GM21737 (cell line): ENCODE results near the gene BCL10.

Source experiments
- ATAC-seq: cut with Tn5 transposase; IDR thresholded peaks from one replicate; pipeline ENCODE4 v1.9.1; 2021; ENCODE audit warnings: mild to moderate bottlenecking, moderate library complexity; ENCODE audit not compliant: unreplicated experiment

BCL10 gene

DNA sequence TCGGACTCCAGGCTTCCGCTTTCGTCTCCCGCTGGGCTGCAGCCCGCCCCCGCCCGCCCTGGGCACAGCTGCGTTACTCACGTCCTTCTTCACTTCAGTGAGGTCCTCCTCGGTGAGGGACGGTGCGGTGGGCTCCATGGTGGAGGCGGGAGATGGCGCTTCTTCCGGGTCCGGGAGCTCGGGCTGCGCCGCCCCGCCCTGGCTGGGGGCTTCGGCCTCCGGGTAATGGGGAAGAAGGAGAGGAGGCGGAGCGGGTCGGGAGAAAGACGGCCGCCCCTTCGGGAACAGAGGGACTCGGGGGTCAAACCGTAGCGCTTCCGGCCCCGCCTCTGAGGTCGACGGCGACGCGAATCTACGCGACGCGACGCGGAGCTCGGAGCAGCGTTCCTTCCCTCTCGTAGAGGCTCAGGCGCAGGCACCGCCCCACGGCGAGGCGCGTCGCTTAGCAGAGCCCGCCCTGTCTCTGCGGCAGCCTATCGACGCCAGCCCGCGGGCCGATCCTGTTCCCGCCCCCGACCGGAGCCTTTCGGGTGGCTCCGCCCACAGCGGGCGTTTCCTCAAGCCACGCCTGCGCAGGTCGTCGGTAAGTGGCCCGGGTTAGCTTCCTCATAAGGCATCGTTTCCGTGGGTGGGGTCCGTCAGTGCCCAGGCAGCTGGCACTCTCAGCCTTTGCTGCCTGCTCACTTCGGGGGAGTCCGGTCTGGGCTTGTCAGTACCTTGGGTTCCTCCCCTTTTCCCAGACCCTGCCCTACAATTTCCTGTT, at the start of gene BCL10:
Gene BCL10 (minus strand): TSS at position 418 of the 763 bp plus-strand sequence. CDS start 280 bp downstream, at position 138.
- peak; percentile 97 for ATAC-seq

- no peak for ATAC-seq
Observed at GRCh38 chr1:85325920-85326319, 49.5 kb upstream of the BCL10 start.

DNA sequence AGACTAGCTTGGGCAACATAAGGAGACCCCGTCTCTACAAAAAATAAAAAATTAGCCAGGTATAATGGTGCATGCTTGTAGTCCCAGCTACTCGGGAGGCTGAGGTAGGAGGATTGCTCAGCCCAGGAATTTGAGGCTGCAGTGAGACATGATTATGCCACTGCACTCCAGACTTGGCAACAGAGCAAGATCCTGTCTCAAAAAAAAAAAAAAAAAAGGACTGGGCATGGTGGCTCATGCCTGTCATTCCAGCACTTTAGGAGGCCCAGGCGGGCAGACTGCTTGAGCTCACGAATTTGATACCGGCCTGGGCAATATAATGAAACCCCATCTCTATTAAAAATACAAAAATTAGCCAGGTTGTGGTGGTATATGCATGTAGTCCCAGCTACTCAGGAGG, 47.3 kb upstream of the BCL10 start:
- ATAC-seq: no peak

DNA sequence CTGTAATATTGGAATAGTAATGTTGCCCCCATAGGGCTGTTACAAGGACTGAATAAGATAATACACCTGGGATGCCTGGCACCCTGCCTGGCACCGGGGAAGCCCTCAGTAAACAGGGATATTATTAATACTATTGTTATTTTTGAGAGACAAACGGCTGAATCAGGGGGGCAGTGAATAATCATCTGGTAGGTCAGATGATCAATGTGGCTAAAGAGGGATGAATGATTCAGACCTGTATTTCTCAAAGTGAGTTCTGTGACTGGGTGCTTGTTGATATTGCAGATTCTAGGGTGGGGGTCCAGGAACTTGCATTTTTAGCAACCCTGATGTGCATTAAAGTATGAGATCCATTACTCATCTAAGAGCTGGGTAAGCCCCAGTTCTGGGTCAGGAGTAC, 46.2 kb upstream of the BCL10 start:
- ATAC-seq: no peak

GRCh38 chr1:85321237-85321964, 45.0 kb upstream of the BCL10 start:
- ATAC-seq: no peak

DNA sequence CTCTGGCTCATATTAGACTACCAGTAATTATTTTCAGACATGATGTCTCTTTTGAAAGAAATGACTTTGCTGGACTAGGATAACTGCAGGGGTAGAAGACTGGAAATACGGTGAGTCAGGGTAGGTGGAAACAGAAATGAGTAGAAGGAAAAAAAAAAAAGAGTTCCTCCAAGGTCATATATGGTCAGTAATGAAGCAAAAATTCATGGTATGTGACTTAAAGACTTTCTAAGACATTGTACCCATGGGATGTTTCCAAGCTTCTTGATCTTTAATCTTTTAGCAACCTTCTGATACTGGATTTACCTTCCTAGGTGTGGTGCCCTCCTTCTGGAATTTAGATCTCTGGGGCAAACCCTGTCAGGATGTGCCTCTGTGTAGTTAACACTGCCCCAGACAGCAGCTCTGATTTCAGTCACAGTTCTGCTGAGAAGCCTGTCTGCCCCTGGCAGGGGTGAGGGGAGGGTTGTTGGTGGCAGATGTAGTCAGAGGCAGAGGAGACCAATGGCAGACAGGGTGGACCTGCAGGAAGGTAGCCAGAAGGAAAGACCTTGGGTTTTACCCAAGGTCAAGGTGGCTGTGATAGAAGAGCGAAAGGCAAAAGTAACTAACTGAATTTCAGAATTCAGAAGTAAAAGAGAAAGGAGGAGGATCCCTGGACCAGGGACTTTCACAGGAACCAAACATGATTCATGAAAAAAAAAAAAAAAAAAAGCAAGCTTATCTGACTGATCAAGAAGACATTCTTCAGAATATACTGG, 44.1 kb upstream of the BCL10 start:
- no peak for ATAC-seq

DNA sequence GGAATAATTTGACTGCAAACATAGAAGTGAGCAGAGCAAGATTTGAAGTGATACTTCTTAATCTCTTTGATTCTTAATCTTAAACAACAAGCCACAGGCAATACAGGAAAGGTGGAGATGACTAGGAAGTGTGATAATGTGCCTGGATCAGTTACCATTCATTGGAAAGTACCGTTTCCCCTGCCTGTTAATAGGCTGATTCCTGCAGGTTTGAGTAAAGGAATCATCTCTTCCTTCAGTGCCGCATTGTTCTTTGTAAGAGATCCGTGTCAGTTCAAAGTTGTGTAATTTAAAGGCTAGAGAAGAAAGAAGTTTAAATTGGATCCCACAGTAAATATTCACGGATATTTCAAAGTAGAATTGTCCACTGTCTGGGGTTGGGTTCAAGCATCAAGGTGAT, 43.5 kb upstream of the BCL10 start:
- ATAC-seq: no peak

GRCh38 chr1:85319491-85319890, 43.1 kb upstream of the BCL10 start:
- ATAC-seq: no peak

DNA sequence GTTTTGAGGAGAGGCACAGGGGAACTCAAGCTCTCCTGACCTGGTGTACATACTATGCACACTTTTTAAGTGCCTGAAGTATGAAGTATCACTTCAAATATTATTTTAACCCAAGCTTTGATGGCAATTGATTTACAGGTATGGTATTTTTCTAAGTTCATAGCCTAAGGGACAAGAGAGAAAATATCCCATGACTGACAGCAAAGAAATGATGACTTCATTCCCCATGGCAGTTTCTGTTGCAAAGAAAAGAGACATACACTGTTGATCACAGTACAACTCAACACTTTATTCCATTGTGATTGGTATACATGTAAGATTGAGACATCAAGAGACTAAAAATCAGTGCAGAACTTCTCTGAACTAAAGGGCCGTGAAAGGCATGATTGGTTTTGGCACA, 41.8 kb upstream of the BCL10 start:
- no peak for ATAC-seq

- ATAC-seq: no peak
Observed at GRCh38 chr1:85317560-85317959, 41.1 kb upstream of the BCL10 start.

- no peak for ATAC-seq
Observed at GRCh38 chr1:85316321-85316720, 39.9 kb upstream of the BCL10 start.

DNA sequence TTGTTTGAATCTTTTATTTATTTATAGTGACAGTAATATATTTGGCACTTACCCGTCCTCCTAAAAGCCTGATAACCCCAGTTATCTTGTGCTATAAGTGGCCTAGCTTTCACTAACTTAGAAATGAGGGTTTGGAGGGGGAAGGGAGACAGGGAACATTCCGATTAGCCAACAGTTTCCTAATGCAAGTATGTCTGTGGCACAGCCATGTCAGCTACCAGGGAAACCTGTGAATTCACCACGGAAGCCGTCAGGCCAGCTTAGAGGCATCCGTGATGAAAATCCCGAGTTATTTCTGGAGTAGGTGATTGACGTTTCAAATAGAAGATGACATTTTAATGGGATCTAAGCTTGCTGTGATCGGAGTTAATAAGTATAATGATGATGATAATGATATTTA, 39.4 kb upstream of the BCL10 start:
- ATAC-seq: no peak

GRCh38 chr1:85314726-85315125, 38.3 kb upstream of the BCL10 start:
- no peak for ATAC-seq

DNA sequence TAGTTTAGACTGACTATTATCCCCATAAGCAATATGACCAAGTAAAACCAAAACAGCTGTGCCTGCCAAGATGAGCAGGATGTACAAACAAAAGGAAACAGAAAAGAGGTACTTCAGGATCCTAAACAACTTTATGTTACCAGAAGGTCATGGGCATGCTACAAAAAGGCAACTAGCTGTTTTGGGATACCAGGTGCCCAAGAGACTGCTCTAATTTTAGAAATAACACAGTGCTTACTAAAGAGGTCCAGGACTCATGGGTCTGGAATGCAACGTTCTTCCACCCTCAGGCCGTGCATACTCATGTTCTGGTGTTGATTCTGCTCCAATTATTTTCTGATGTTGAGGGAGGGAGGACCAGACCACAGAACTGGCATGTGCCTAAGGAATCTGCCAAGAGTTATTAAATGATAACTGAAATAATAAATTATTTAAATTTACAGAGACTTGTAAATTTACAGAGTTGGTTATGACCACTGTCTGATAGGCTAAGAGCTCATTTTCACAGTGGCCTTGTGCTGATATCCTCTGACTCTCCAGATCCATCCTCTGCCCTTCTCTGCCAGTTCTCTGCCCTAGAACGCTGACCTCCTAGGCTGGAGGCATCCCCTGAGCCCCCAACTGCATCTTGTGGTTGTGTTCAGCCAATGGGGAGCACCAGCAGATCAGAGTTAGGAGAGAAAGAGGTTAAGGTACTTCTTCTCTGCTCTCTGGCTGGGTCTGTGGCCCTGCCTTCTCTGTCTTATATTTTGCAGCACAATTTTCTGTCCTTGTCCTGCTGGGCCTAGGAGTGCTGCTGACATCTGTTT, 37.7 kb upstream of the BCL10 start:
- ATAC-seq: no peak

- no peak for ATAC-seq
Observed at GRCh38 chr1:85311818-85312217, 35.4 kb upstream of the BCL10 start.

GRCh38 chr1:85308833-85309350, 32.5 kb upstream of the BCL10 start:
- no peak for ATAC-seq

GRCh38 chr1:85307987-85308832, 31.8 kb upstream of the BCL10 start:
- peak; percentile 87 for ATAC-seq

GRCh38 chr1:85306236-85306635, 29.8 kb upstream of the BCL10 start:
- no peak for ATAC-seq

DNA sequence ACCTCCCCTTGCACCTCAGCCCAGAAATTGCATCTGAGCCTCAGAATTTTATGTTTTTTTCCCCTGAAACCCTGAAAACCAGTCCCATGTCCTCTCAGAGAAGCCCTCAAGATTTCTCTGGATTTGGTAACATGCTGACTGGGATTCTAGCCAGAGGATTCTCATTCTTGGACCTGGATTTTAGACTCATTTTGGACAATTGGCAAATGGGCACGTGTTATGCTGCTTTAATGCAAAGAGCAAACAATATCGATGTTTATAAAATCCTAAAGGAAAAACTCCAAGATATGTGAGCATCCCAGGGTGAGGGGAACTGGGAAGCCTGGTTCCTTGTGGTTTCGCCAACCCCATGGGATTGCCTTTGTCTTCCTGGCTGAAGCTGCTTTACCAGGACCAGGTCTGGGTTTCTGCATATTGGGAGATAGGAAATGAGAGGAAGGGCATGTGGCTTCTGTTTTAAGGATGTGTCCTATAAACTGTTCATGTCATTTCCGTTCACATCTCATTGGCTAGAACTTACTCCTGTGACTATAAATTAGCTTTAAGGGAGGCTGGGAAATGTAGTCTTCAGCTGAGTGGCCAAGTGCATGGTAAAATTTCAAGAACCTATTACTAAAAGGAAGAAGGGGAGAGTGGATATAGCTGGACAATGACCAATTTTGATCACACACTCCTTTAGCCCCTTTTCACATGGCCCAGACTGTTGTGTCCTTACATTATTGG, 27.2 kb upstream of the BCL10 start:
- no peak for ATAC-seq
